Right renal cortex interstitium (tissue), 3 donors: ENCODE measurements around the gene STK32B. TPM values are rescaled to one million over a fixed set of nuclear protein-coding genes. Genes with fewer than 3 reads are reported as not detected.
"Not testable (repeated sequence)": the region's sequence is repeated elsewhere in the genome, so short reads cannot be mapped to it uniquely, and the experiment has no call there.

Experiments used
- DNase-seq, 3 donors: peaks; one replicate each; pipeline ENCODE4 v3.0.0-alpha.2; 2013; ENCODE audit warnings: low read depth in 3 of 3, low spot score in 2 of 3
- polyA plus RNA-seq, 3 donors: library from polyadenylated mRNA; unstranded; fragments of 120-200 nt; gene quantifications; one replicate each; pipeline ENCODE4 v1.2.1, GENCODE V29; 2013; ENCODE audit not compliant: insufficient read length in 3 of 3

Gene STK32B
- polyA plus RNA-seq, 3 donors, result 8.6 to 11.0 (median 9.3) TPM

GRCh38 chr4:5066101-5066500 lies 14.8 kb downstream of the STK32B start:
- DNase-seq, result no peak

GRCh38 chr4:5066968-5067367 lies 15.7 kb downstream of the STK32B start:
- not testable (repeated sequence) for DNase-seq

GRCh38 chr4:5067908-5068307 lies 16.6 kb downstream of the STK32B start:
- no peak for DNase-seq

- DNase-seq, result no peak
Observed at GRCh38 chr4:5069901-5070300, 18.6 kb downstream of the STK32B start.

GRCh38 chr4:5072948-5073347 lies 21.7 kb downstream of the STK32B start:
- no peak for DNase-seq

GRCh38 chr4:5078009-5078408 lies 26.7 kb downstream of the STK32B start:
- DNase-seq, result no peak

GRCh38 chr4:5079581-5079980 lies 28.3 kb downstream of the STK32B start:
- DNase-seq, result no peak

- no peak for DNase-seq
Observed at GRCh38 chr4:5081441-5081999, 30.2 kb downstream of the STK32B start.

- no peak for DNase-seq
Observed at GRCh38 chr4:5082376-5082775, 31.1 kb downstream of the STK32B start.

GRCh38 chr4:5084911-5085475 lies 33.7 kb downstream of the STK32B start:
- DNase-seq, result no peak

GRCh38 chr4:5086535-5086934 lies 35.3 kb downstream of the STK32B start:
- DNase-seq, result no peak

GRCh38 chr4:5096261-5096660 lies 45.0 kb downstream of the STK32B start:
- no peak for DNase-seq

GRCh38 chr4:5098176-5098575 lies 46.9 kb downstream of the STK32B start:
- DNase-seq, result no peak

- no peak for DNase-seq
Observed at GRCh38 chr4:5100336-5100735, 49.1 kb downstream of the STK32B start.

- DNase-seq, result no peak
Observed at GRCh38 chr4:5100986-5101385, 49.7 kb downstream of the STK32B start.

- no peak for DNase-seq
Observed at GRCh38 chr4:5101571-5101970, 50.3 kb downstream of the STK32B start.

- no peak for DNase-seq
Observed at GRCh38 chr4:5110901-5111300, 59.6 kb downstream of the STK32B start.

- no peak for DNase-seq
Observed at GRCh38 chr4:5112333-5113095, 61.2 kb downstream of the STK32B start.

GRCh38 chr4:5114950-5115349 lies 63.7 kb downstream of the STK32B start:
- DNase-seq, result no peak

- no peak for DNase-seq
Observed at GRCh38 chr4:5118091-5118786, 67.0 kb downstream of the STK32B start.

- peak in 1 of 3 donors; percentile 7 for DNase-seq
Observed at GRCh38 chr4:5118994-5119835, 67.9 kb downstream of the STK32B start.
